Inferior parietal cortex (tissue), 1 donor: ENCODE measurements around the gene CDC45.
"Not testable (repeated sequence)": the region's sequence is repeated elsewhere in the genome, so short reads cannot be mapped to it uniquely, and the experiment has no call there.

Experiments used
- DNase-seq: peaks from one replicate; pipeline ENCODE4 v3.0.0-alpha.2; 2016; ENCODE audit errors: extremely low spot score

The CDC45 gene, protein sequence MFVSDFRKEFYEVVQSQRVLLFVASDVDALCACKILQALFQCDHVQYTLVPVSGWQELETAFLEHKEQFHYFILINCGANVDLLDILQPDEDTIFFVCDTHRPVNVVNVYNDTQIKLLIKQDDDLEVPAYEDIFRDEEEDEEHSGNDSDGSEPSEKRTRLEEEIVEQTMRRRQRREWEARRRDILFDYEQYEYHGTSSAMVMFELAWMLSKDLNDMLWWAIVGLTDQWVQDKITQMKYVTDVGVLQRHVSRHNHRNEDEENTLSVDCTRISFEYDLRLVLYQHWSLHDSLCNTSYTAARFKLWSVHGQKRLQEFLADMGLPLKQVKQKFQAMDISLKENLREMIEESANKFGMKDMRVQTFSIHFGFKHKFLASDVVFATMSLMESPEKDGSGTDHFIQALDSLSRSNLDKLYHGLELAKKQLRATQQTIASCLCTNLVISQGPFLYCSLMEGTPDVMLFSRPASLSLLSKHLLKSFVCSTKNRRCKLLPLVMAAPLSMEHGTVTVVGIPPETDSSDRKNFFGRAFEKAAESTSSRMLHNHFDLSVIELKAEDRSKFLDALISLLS

DNA sequence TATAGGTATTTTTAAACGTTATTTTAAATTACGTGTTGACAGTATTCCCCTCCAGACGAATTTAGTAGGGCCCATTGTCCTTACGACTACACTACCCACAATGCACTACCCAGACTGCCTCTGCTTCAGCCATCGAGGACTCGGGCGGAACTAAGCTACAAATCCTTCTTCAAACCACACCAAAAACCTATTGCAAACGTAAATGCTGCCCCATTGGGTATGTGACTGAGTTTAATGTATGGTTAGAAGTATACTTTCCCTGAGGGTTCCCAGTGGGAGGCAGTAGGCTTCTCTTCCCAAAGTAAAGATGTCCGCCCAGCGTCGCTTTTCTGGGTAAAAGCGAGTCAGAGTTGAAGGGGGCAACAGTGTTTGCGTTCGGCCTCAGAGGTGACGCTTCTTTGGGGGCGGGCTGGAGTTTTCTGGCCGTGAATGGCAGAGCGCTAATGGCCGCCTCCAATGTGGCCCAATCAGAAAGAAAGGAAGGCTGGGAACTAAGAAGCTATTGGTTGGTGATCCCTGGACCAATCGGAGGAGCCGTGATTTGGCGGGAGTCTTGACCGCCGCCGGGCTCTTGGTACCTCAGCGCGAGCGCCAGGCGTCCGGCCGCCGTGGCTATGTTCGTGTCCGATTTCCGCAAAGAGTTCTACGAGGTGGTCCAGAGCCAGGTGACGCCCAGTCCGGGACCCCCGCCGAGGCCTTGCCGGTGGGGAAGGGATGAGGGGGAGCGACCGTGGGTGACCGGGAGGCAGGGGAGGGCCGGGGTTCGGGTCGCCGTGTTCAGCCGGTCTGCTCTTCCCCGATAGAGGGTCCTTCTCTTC lies at the start of gene CDC45:
Gene CDC45, plus strand, starts transcription at position 566 of the 818 bp plus-strand sequence. Its CDS starts 49 bp downstream, at position 615.
- DNase-seq: peak; percentile 100

DNA sequence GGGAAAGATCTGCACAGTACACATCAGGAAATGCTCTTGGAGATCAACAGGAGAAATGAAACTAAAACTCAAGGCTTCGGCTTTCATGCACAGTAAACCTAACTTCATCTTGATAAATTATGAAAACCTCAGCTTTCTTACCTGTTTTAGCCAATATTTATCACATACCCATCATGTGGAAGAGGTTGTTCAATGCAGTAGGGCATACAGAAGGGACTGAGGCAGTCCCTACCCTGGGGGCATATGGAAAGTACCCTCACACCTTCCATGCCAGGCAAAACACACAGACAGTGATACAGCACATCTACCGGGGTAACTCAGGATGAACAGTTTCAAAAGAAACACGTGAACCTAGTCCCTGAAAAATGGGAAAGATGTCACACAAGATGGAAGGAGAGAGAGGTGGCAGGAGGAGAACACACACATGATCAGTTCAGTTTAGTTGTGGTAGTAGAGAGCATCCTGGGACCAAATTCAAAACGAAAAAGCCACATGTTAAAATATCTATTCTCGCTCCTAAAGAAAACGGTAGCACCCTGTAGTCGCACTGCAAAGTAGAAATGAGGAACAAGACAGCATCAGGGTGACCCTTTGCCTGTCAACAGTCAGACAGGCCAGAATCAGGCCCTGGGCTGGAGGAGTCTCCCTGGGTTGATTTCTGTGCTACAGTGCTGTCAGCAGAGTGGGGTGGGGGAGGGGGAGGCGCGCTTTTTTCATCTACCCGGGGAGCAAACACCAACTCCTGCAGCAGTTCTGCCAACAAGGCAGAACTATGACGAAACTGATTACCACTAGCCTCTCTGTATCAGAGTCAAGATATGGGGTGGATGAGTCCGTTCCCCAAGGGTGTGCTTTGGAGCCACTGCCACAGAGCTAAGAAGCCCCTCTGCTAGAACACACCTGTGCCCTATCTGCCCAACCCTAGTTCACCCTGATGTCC lies 49.5 kb upstream of the CDC45 start:
- no peak for DNase-seq

DNA sequence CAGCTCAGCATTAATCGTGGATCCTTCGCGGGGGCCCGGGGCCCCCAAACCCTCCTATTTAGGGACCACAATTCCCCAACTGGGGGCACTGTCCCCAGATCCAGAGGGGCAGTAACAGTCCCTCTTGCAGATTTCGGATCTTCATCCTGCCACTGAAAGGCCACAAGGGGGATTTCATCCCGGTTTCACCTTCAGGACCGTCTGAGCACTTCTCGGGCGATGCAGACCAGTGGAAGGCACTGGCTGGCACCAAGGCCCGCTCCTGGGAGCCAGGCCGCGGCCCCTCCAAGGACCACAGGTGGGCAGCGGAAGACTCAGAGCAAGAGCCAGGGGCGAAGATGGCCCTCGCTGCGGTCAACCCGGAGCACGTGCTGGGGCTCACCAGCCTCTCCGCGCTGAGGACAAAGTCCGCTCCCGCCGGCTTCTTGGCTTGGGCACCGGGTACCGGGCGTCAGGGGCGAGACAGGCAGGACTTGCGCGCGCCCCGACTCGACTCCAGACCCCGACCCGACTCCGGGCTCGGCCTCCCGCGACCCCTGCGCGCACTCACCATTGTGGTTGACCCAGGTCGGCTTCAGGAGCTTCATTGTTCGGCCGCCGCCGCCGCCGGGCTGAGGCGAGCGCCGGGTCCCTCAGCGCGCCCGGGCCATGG lies 48.7 kb upstream of the CDC45 start:
- DNase-seq: no peak

DNA sequence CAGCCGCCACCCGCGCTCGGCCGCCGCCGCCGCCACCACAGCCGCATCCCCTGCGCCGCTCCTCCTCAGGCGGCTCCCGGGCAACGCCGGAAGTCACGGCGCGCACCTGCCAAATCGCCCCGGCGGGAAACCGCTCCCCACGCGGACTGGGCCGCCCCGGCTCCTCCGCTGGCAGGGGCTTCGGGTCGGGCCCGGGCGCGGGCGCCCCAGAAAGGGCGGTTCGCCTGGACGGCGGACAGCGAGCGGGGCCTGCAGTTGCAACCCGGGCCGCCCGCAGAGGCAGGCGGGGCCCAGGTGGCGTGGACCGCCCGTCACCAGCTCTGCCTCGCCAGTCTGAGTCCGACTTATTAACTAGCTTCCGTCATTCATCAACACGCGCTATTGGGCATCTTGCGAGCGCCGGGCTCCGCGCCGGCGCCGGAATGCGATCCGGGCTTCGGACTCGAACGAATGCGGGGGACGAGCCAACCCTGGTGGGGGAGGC lies 48.0 kb upstream of the CDC45 start, which contains the start of gene HIRA:
Gene HIRA, minus strand, starts transcription at position 85 of the 484 bp plus-strand sequence. CDS start 257 bp downstream, outside the sequence.
- DNase-seq: peak; percentile 80

DNA sequence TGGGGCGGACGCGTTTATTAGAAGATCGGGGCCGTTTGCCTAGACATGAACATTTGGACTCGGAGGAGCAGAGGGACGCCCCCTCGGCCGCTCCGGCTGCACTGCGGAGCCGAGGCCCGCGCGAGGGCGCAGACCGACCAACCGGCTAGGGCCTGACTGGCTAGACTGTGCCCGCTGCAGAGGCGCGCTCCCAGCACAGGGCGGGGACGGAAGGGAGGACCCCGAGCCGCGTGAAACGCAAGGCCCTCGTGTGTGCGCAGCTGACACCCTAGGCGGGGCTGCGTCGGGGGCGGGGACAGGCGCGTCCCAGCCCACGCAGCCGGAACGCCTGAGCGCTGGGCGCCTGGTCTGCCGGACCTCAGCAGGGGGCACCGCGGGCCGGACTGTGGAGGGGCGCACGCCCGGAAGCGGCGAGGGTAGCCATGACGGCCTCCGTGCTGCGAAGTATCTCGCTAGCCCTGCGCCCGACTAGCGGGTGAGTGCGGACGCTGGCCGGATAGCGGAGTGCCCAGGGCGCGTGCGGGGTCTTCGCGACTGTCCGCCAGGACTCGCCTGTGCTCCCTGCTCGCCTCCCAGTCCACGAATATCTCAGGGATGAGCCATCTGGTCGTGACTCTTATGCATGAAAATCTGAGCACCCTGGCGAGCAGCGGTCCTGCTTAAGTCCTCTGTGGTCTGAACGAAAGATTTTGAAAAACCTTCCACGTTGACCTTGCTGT lies 47.4 kb upstream of the CDC45 start, which contains the start of gene MRPL40:
Gene MRPL40, plus strand, starts transcription at position 413 of the 719 bp plus-strand sequence. Its CDS starts 10 bp downstream, at position 423.
- DNase-seq: peak; percentile 97

DNA sequence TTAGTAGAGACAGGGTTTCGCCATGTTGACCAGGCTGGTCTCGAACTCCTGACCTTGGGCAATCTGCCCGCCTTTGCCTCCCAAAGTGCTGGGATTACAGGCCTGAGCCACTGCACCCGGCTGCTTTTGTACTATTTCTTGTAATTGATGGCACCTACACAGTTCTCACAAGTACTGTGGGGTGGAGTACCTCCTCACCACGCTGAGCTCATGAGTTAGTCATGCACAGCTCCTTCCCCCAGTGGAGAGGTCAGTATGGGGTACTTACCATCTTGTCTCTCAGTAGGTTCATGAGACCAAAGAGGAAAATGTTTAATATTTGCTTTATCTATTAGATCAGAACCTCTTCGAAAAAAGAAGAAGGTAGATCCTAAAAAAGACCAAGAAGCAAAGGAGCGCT lies 45.3 kb upstream of the CDC45 start:
- no peak for DNase-seq

DNA sequence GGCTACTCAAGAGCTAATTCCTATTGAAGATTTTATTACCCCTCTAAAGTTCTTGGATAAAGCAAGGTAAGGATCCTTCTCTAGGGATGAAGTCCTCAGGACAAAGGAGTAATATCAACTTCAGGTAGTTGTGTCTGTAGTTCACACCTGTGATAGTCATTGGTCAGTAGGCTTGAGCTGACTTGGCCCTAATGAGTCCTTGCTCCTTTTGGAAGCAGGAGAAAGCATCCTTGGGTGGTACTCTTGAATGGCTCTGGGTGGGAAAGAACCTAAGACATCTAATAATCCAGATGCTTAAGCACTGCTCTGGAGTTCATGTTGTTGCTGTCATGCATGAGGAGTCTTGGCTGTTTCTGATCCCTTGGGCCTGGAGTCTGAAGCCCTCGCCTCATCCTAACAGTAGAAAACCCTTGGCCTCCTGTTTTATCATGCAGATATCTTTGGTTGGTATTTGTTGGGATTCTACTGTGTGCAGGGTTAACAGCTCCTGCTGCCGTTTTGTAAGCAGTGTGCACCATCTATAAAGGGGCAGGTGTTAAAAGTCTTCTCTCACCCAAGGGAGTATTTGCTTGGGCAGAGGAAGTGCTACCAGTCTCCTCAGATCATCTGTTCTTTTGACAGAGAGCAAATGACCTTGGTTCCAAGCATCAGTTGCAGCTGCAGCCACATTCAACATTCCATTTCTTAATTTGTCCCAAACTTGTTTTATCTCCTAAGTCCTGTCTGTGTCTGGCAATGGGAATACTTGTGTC lies 44.7 kb upstream of the CDC45 start:
- no peak for DNase-seq

DNA sequence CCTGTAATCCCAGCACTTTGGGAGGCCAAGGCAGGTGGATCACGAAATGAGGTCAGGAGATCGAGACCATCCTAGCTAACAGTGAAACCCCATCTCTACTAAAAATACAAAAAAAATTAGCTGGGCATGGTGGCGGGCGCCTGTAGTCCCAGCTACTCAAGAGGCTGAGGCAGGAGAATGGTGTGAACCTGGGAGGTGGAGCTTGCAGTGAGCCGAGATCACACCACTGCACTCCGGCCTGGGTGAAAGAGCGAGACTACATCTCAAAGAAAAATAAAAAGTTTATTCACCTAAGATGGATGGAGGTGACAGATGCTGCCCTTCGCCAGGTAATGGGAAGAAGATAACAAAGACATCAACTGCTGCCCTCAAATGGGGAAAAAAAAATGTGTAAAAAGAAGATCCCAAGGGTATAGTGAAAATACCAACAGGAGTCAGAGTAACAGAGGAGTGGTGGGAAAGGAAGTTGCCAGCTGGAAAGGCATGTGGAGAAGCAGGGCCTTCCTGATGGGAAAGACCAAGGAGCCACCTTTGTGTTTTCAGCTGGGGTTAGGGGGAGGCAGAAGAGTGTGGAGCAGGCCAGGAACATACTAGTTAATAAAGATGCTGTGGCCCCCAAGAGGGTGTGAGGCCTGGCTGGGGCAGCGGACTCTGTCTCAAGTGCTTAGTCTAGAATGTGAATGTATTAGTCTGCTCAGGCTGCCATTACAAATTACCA lies 43.1 kb upstream of the CDC45 start:
- not testable (repeated sequence) for DNase-seq

DNA sequence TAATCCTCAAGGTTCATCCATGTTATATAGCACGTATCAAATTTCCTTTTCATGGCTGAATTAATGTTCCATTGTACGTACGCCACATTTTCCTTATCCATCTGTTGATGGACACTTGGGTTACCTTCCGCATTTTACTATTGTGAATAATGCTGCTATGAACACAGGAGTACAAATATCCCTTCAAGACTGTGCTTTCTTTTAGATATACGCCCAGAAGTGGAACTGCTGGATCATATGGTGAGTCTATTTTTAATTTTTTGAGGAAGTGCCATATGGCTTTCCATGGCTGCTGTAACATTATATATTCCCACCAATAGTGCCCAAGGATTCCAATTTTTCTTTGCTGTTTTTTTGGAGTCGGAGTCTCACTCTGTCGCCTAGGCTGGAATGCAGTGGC lies 41.4 kb upstream of the CDC45 start:
- no peak for DNase-seq

DNA sequence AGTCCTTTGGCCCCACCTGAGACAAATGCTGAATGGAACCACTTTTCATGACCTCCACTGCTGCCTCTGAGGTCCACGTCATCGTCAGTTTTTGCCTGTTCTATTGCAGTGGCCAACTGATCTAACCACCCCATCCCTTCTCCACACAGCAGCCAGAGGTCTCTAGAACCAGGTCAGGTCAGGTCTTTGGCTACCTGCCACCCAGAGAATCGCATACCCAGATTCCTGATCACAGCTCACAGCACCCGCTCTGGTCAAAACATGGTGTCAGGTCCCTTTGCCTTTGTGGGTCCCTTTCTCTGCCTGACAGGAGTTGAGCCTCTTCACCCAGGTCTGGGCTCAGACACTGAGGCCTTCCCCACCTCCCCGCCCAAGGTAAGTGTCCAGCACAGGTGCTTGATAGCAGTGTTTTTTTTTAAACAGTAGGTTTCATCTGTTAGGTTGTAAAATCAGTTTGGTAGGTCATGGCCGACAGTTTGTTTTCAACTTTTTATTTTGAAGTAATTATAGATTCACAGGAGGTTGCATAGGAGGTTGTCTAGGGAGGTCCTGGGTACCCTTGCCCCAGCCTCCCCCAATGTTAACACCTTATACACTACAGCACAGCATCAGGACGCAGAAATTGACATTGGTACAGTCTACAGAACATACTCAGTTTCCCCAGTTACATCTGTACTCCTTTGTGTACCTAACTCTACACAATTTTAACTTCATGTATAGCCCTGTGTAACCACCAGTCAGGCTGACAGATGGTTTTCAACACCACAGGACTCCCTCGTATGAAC lies 39.1 kb upstream of the CDC45 start:
- DNase-seq: no peak

DNA sequence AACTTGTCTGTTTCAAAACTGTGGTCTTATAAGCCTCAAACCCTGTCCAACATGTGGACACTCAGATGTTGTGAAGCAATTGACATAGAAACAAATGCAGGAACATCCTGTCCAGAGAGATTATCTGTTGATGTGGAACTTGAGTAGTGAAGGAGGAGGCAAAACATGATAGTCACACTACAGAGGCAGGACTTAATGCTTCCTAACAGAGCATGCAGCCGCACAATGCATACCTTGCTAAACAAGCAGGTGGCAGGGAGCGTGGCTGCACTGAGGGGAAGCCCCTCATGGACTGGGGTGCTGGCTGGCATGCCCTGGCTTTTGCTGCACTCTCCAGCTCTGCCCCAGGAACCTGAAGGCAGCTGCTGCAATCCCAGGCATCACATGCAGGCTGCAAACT lies 37.6 kb upstream of the CDC45 start:
- DNase-seq: no peak

DNA sequence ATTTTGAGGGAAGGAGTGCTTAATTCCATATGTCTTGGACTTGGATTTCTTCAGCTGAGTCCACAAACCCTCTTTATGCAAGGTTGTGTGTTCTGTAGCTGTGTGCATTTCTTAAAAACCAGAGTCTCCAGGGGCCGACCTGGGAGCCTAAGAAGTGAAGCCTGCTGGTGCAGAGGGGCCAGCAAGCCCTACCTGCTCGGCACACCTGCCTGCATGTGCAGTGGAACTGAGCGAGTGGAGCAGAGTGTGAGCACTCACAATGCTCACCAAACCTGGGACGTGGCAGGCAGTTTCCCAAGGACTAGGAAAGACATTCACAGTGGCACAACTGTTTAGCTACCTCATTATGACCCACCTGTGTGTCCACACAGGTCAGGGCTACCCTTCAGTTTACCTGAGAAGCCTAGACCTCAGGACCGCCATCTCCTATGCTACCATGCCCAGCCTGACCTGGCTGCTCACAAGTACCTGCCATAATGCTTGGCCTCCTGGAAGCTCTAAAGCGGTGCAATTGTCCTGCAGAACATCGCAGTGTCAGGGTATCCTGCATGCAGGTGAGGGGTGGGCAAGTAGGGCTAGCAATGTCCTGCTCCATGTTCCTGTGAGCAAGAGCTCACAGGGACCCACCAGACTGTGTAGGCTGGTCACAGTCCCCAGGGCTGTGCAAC lies 36.0 kb upstream of the CDC45 start:
- DNase-seq: no peak

DNA sequence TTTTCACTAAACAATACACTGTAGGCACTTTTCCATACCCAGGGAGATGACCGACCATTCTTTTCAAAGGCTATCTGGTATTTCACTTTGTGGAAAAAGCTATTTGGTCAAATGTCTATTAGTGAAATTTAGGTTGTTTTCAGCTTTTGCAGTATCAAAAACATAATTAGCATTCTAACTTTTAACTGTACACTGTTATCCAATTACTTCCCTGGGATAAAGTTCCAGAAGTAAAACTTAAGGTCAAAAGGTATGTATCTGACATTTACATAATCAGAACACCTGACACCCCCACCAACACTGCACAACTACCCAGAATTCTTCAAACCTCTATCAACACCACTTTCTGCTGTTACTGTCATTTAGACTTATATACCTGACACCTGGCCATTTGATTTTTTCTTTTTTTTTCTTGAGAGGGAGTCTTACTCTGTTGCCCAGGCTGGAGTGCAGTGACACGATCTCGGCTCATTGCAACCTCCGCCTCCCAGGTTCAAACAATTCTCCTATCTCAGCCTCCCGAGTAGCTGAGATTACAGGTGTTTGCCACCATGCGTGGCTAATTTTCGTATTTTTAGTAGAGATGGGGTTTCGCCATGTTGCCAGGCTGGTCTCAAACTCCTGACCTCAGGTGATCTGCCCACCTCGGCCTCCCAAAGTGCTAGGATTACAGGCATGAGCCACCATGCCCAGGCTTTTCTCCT lies 34.3 kb upstream of the CDC45 start:
- not testable (repeated sequence) for DNase-seq

DNA sequence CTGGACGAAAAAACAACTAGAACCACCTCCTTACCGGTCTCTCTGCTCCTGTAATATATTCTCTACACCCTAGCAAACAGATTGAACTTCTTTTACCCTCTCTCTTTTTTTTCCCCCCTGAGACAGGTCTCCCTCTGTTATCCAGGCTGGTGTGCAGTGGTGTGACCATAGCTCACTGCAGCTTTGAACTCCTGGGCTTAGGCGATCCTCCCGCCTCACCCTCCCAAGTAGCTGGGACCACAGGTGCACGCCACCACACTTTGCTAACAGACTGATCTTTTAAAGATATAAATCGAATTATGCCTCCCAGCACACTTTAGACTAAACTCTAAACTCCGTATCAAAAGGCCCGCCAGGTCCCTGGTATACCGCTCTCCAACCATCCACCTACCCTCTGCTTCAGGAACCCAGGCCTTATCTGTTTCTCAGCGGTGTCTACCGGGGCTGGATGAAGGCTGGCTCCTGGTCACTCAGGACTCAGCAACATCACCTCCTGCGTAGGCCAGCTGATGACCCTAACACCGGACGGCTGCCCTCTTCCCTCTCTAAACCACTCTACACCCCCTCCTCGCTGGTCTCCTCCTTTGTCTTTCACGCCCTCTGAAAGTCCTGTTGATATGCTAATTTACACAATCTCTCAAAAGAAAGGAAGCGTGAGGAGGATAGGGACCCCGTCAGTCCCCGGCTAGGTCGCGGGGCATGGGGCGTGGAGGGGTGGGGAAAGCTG lies 33.0 kb upstream of the CDC45 start:
- DNase-seq: no peak

DNA sequence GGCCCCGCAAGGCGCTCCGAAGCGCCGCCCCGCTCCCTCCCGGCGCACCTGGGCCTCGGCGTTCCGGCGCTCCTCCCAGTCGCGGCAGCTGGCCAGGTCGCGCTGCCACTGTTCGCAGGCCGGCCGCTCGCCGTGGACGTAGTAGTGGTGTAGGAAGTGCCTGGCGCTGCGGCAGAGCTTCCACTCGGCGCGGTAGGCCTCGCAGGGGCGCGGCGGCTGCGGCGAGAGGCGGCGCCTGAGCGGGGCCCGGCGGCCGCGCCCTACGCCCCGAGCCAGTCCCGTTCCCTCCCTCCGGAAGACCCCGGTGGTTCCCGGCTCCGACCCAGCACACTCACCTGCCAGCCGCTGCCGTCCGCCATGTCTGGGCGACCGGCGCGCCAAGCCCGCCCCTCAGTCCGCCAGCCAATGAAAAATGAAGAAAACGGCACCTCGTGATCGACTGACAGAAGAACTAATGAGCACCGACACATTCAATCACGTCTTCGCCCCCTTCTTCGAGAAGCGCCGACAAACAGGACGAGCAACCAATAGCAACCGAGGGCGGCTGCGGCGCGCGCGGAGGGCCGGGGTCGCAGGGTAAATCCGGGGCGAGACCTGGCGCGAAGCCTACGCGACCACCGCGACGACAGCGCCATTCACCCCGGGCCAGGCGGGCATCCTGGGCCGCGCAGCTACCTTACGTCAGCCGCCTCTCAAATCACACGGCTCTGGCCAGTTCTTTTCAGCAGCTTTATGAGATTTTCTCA lies 32.2 kb upstream of the CDC45 start, which contains the start of gene C22orf39:
Gene C22orf39, minus strand, starts transcription at position 382 of the 746 bp plus-strand sequence. Its CDS starts 23 bp downstream, at position 359.
- peak; percentile 98 for DNase-seq
